Fibroblast of lung (primary cell): Measurements from ENCODE around the gene TAGLN2.

ENCODE experiments used
- CTCF ChIP-seq, 2 donors: IDR thresholded peaks in 1 of 2; conservative IDR thresholded peaks in 1 of 2; 1 replicate in 1 of 2; 2 replicates in 1 of 2; pipeline ENCODE4 v1.5.1; 2011 to 2012; ENCODE audit warnings: low read length in 2 of 2, control low read depth in 1 of 2, inconsistent platforms in 1 of 2, low read depth in 1 of 2, mild to moderate bottlenecking in 1 of 2
- EZH2 ChIP-seq: IDR thresholded peaks from 2 replicates; pipeline ENCODE4 v1.5.1; 2012; ENCODE audit warnings: low read length, control low read depth, mild to moderate bottlenecking; ENCODE audit errors: missing control alignments

- TF ChIP-seq CTCF (conservative IDR thresholded peaks at IDR 0.05 in 1 of 2, IDR thresholded peaks at IDR 0.05 in 1 of 2; ENCODE audit: low read depth in 1 of 2, low read length in 2 of 2) (no peak), EZH2 (no peak)
Measured at GRCh38 chr1:159917533-159918351, 7.6 kb downstream of the TAGLN2 start.
